Testis (tissue), 2 donors: ENCODE data around the gene PYGO1.

ENCODE experiments used
- CTCF ChIP-seq, 3 experiments: fragments of 450-650 bp in 2 of 3; fragments of 200-600 bp in 1 of 3; sonication (generic) in 1 of 3; IDR thresholded peaks; one replicate each; pipeline ENCODE4 v1.5.1; 2016 to 2019; ENCODE audit warnings: antibody characterized with exemption in 3 of 3, mild to moderate bottlenecking in 2 of 3, moderate library complexity in 1 of 3
- POLR2A ChIP-seq: fragments of 450-650 bp; IDR thresholded peaks from one replicate; pipeline ENCODE4 v1.6.1; 2017; ENCODE audit warnings: antibody characterized with exemption, mild to moderate bottlenecking, moderate library complexity

- TF ChIP-seq CTCF (IDR thresholded peaks at IDR 0.05): no peak
- no peak for TF ChIP-seq POLR2A
Observed at GRCh38 chr15:55528812-55529211, 59.3 kb downstream of the PYGO1 start.
